Measurements from ENCODE around the gene CDC40. TPM values are rescaled to one million over a fixed set of nuclear protein-coding genes. Genes with fewer than 3 reads are reported as not detected.

CDC40 gene
- total and polyA plus RNA-seq, 11 donors, result 5.8 to 23.5 (median 13.8) TPM

DNA sequence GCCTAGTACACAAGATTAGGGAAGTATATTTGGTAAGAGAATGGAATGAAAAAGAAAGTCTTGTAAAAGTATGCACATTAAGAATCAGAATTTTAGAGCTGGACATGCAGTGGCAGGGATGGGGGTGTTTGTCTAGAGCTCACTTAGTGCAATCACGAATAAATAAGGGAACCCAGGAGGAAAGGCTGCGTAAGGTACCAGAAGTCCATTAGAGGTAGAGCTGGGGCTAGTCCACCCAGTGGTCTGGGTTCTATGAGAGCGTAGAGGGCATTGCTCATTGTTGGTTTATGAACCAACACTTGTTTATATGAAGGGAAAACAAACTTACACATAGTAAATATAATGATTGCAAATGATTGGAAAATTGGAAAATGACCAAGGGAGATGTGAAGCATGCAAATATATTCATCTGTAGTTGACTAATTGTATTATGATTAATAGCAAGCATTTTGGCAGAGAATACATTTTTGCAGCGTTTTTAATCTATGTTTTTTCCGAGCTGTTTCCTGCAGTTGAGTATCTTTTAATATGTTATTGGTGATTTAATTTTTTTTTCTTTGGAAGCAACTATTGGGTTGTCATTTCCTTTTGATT is 3.2 kb downstream of the CDC40 start:
- Histone ChIP-seq H3K27ac (no peak overlapping the region), H3K36me3 (no peaks in the 10 kb centered on the region), H3K9me3 (no peaks in the 10 kb centered on the region), H3K4me3 (no peak overlapping the region), H3K4me1 (peaks cover 5 to 67% (median 37%) of the 10 kb centered on the region in 12 donors), H3K27me3 (no peaks in the 10 kb centered on the region)
- WGBS, 4 donors, result 73 to 83% (median 75%) methylated on average over 5 of the region's 5 CpGs
- TF ChIP-seq, protein P1, sequence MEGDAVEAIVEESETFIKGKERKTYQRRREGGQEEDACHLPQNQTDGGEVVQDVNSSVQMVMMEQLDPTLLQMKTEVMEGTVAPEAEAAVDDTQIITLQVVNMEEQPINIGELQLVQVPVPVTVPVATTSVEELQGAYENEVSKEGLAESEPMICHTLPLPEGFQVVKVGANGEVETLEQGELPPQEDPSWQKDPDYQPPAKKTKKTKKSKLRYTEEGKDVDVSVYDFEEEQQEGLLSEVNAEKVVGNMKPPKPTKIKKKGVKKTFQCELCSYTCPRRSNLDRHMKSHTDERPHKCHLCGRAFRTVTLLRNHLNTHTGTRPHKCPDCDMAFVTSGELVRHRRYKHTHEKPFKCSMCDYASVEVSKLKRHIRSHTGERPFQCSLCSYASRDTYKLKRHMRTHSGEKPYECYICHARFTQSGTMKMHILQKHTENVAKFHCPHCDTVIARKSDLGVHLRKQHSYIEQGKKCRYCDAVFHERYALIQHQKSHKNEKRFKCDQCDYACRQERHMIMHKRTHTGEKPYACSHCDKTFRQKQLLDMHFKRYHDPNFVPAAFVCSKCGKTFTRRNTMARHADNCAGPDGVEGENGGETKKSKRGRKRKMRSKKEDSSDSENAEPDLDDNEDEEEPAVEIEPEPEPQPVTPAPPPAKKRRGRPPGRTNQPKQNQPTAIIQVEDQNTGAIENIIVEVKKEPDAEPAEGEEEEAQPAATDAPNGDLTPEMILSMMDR (IDR thresholded peaks at IDR 0.05), result no peak
- TF ChIP-seq POLR2A (IDR thresholded peaks at IDR 0.05), result no peak
- intact Hi-C loops (cut with DNase I), result loop anchor here in 3 of 10 donors (10.0 kb wide), 1 partner anchor 489 kb away; the partner anchor contains the start of genes AK9 (in 3 of the 3) and FIG4 (in 3 of the 3)
- no peak for DNase-seq
- ATAC-seq, result no peak

DNA sequence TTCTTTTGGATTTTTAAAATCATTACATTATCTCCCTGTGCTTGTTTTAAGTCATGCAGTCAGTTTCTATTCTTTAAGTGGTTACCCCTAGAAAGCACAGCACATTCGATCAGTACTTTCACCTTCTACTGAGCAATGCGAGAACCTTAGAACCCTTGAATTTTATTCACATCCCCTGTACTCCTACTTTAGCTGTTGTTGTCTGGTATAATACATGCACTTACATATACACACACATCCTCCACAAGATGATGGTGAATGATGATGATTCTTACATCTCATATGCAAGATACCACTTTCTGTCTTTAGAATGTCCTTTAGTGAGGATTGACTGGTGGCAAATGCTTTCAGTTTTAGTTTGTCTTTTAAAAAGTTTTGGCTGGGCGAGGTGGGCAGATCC is 5.7 kb downstream of the CDC40 start:
- Histone ChIP-seq H3K4me1 (peaks cover 5 to 75% (median 36%) of the 10 kb centered on the region in 12 donors), H3K4me3 (no peak overlapping the region), H3K27me3 (no peaks in the 10 kb centered on the region), H3K36me3 (no peaks in the 10 kb centered on the region), H3K9me3 (no peaks in the 10 kb centered on the region), H3K27ac (no peak overlapping the region)
- DNase-seq (no peak), ATAC-seq (no peak)
- WGBS, 4 donors, result 86 to 91% (median 90%) methylated on average over 3 of the region's 3 CpGs
- no peak for TF ChIP-seq POLR2A (IDR thresholded peaks at IDR 0.05)
- TF ChIP-seq, protein P1 (IDR thresholded peaks at IDR 0.05), result no peak
- intact Hi-C loops (cut with DNase I), result loop anchor here in 3 of 10 donors (10.0 kb wide), 1 partner anchor 491 kb away; the partner anchor contains the start of genes AK9 (in 3 of the 3) and FIG4 (in 3 of the 3)

DNA sequence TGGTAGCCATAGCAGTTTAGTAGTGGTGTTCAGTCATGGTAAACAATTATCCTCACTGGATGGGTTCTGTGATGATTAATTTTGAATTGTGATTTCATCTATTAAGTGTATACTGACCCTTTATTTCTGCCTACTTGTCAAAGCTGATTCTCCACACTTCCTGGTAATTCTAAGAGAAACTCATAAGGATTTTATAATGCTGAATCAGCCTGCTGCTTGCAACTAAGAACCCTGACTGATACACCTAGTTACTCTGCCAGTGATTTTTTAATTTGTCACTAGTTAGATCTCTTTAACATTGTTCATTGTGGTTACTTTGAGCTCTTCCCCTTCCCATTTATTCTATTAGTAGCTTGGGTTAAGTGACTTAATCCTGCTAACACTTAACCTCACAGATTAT is 8.6 kb downstream of the CDC40 start:
- DNase-seq, result no peak
- Histone ChIP-seq H3K9me3 (no peaks in the 10 kb centered on the region), H3K27me3 (no peaks in the 10 kb centered on the region), H3K36me3 (peaks cover 0 to 9% (median 4%) of the 10 kb centered on the region in 9 donors), H3K27ac (no peak overlapping the region), H3K4me3 (no peak overlapping the region), H3K4me1 (peaks cover 0 to 57% (median 16%) of the 10 kb centered on the region in 12 donors)
- intact Hi-C loops (cut with DNase I), result loop anchor here in 3 of 10 donors (10.0 kb wide), 1 partner anchor 494 kb away; the partner anchor contains the start of genes AK9 (in 3 of the 3) and FIG4 (in 3 of the 3)
- no peak for ATAC-seq
- TF ChIP-seq, protein P1 (IDR thresholded peaks at IDR 0.05), result no peak
- TF ChIP-seq POLR2A (IDR thresholded peaks at IDR 0.05), result no peak

DNA sequence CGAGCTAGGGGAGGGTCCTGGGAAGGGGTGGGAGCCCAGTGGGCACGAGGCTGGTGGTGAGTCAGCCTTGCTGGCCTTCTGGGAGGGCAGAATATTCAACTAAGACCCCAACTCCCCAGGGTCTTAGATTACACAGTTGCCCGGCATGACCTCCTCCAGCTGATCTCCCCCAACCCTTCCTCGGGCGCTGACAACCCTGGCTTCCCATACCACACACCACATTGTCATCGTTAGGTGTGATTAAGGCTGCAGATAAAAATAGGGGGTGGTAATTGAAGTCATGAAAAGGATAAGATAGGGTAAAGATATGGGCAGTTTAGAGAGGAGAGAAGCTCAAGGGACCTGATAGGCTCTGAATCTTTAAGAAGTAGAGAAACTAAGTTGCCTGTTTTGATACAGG is 10.5 kb downstream of the CDC40 start:
- H3K4me1 ChIP-seq, result peaks cover 0 to 43% (median 12%) of the 10 kb centered on the region in 12 donors
- no peaks in the 10 kb centered on the region for H3K27me3 ChIP-seq
- TF ChIP-seq, protein P1 (IDR thresholded peaks at IDR 0.05), result no peak
- TF ChIP-seq POLR2A (IDR thresholded peaks at IDR 0.05), result no peak
- H3K36me3 ChIP-seq, result peaks cover 0 to 18% (median 10%) of the 10 kb centered on the region in 9 donors
- no peak overlapping the region for H3K27ac ChIP-seq
- no peaks in the 10 kb centered on the region for H3K9me3 ChIP-seq
- intact Hi-C loops (cut with DNase I), result no loop called here
- 58 to 79% (median 68%) methylated on average over 6 of the region's 6 CpGs for WGBS, 4 donors
- DNase-seq (no peak), ATAC-seq (no peak)
- no peak overlapping the region for H3K4me3 ChIP-seq

All from heart left ventricle (tissue), 16 donors.